Stomach (tissue), 9 donors: ENCODE results near the gene FSIP1. TPM values are rescaled to one million over a fixed set of nuclear protein-coding genes. Genes with fewer than 3 reads are reported as not detected.
A peak's percentile ranks its signal among the peaks of the same experiment; 100 is the strongest.

ENCODE experiments used
- DNase-seq, 2 donors: peaks; one replicate each; pipeline versions ENCODE4 v3.0.0 to v3.0.0-alpha.2; 2013 to 2019
- H3K27ac ChIP-seq, 5 donors: fragments of 200-600 bp in 4 of 5; sonication (generic) in 4 of 5; one replicate each; pipeline ENCODE4 v1.5.1; 2013 to 2019; ENCODE audit warnings: mild to moderate bottlenecking in 1 of 5, moderate library complexity in 1 of 5
- H3K27me3 ChIP-seq, 3 donors: fragments of 200-600 bp; sonication (generic); one replicate each; pipeline ENCODE4 v1.5.1; 2017 to 2019; ENCODE audit warnings: mixed run types in 1 of 3
- H3K36me3 ChIP-seq, 4 donors: fragments of 200-600 bp; sonication (generic); 1 replicate in 3 of 4; 2 replicates in 1 of 4; pipeline ENCODE4 v1.5.1; 2016 to 2019
- H3K4me1 ChIP-seq, 4 donors: fragments of 200-600 bp; sonication (generic); one replicate each; pipeline ENCODE4 v1.5.1; 2016 to 2019
- H3K4me3 ChIP-seq, 4 donors: fragments of 200-600 bp; sonication (generic) in 3 of 4; one replicate each; pipeline ENCODE4 v1.5.1; 2016 to 2019; ENCODE audit warnings: mild to moderate bottlenecking in 1 of 4
- H3K9me3 ChIP-seq, 4 donors: fragments of 200-600 bp; sonication (generic); one replicate each; pipeline ENCODE4 v1.5.1; 2016 to 2019
- CTCF ChIP-seq, 7 experiments: fragments of 450-650 bp in 4 of 7; fragments of 200-600 bp in 3 of 7; sonication (generic) in 3 of 7; IDR thresholded peaks; one replicate each; pipeline ENCODE4 v1.5.1; 2016 to 2019; ENCODE audit warnings: antibody characterized with exemption in 7 of 7, control low read depth in 2 of 7, mild to moderate bottlenecking in 1 of 7
- EP300 ChIP-seq: sonication (generic); formaldehyde crosslinking; IDR thresholded peaks from one replicate; pipeline ENCODE4 v1.6.1; 2017; ENCODE audit warnings: antibody characterized with exemption
- POLR2A ChIP-seq, 4 donors: fragments of 450-650 bp; IDR thresholded peaks; one replicate each; pipeline ENCODE4 v1.6.1; 2016; ENCODE audit warnings: antibody characterized with exemption in 4 of 4, control low read depth in 2 of 4, mild to moderate bottlenecking in 1 of 4, moderate library complexity in 1 of 4
- POLR2AphosphoS5 ChIP-seq, 3 donors: sonication (generic); formaldehyde crosslinking; IDR thresholded peaks; one replicate each; pipeline ENCODE4 v1.6.1; 2016; ENCODE audit warnings: antibody characterized with exemption in 3 of 3
- WGBS, 5 donors: extraction: QIAGEN DNeasy Blood & Tissue Kit in 3 of 5; methylation state at CpG; one replicate each; pipeline versions ENCODE4 v1.1.5 to v1.1.7; 2013 to 2018; 5-methylcytosine and 5-hydroxymethylcytosine counted together
- intact Hi-C: fragments of 100-400 bp; cut with DNase I; formaldehyde crosslinking; loops from one replicate; pipeline ENCODE4 v1.15.1; 2023; ENCODE audit warnings: low total_unique reads
- polyA plus RNA-seq, 3 donors: library from polyadenylated mRNA; stranded (reverse); fragments of 200-250 nt; gene quantifications; one replicate each; pipeline ENCODE4 v1.2.3, GENCODE V29; 2013
- total RNA-seq, 5 donors: library from RNA; depleted of rRNA; stranded (reverse); fragments of >200 nt; gene quantifications; one replicate each; pipeline versions ENCODE4 v1.1.0 to v1.2.3, GENCODE V29; 2014 to 2016
- donor health status: healthy with polysubstance abuse.
- donor health status: Bipolar disorder and iron deficiency.
- donor health status: healthy.

The FSIP1 gene
- total and polyA plus RNA-seq, 8 donors: 0.08 to 141 (median 0.66) TPM

- 1 to 15% (median 9%) methylated on average over 12 to 18 of the region's 18 CpGs for WGBS, 5 donors
- intact Hi-C loops: loop anchor here (5.0 kb wide), 2 partner anchors 404 to 764 kb away; no protein-coding TSS in a partner anchor
- H3K4me3 ChIP-seq: peak overlapping the region; percentile 54 to 76 (median 63)
These were observed 201.3 kb downstream of the FSIP1 start for GRCh38 chr15:39581242-39581792.

GRCh38 chr15:39580485-39581241 is 202.0 kb downstream of the FSIP1 start, which contains the start of gene THBS1:
THBS1 (plus strand) TSS chr15:39581079; CDS start chr15:39581858, 779 bp downstream.
- peaks cover 20 to 40% (median 37%) of the 10 kb centered on the region in 4 donors for H3K36me3 ChIP-seq
- intact Hi-C loops: loop anchor here (5.0 kb wide), 2 partner anchors 403 to 763 kb away; no protein-coding TSS in a partner anchor
- peaks cover 0 to 14% (median 4%) of the 10 kb centered on the region in 3 donors for H3K27me3 ChIP-seq
- H3K4me3 ChIP-seq: peak within 1 kb of the TSS; percentile 54 to 76 (median 63)
- TF ChIP-seq POLR2A (IDR thresholded peaks at IDR 0.05) (peak in 2 of 4 donors; percentile 26 to 57), EP300 (no peak), POLR2AphosphoS5 (IDR thresholded peaks at IDR 0.05) (peak; percentile 57 to 98 (median 98)), CTCF (IDR thresholded peaks at IDR 0.05) (peak in 1 of 7 experiments; percentile 35)
- peak within 1 kb of the TSS; percentile 77 to 96 (median 94) for H3K27ac ChIP-seq
- H3K9me3 ChIP-seq: no peaks in the 10 kb centered on the region
- WGBS, 5 donors: 0 to 4% (median 0%) methylated on average over 32 to 74 of the region's 74 CpGs
- H3K4me1 ChIP-seq: peaks cover 20 to 72% (median 55%) of the 10 kb centered on the region in 4 donors
- peak; percentile 70 to 96 for DNase-seq

More at GRCh38 chr15:39581242-39581792, 201.3 kb downstream of the FSIP1 start:
- Histone ChIP-seq H3K9me3 (no peaks in the 10 kb centered on the region), H3K27me3 (peaks cover 0 to 14% (median 4%) of the 10 kb centered on the region in 3 donors), H3K4me1 (peaks cover 20 to 79% (median 60%) of the 10 kb centered on the region in 4 donors), H3K27ac (peak overlapping the region; percentile 2 to 96 (median 94)), H3K36me3 (peaks cover 25 to 47% (median 43%) of the 10 kb centered on the region in 4 donors)
- DNase-seq: no peak
- TF ChIP-seq POLR2A (IDR thresholded peaks at IDR 0.05) (peak in 1 of 4 donors; percentile 2), CTCF (IDR thresholded peaks at IDR 0.05) (no peak), POLR2AphosphoS5 (IDR thresholded peaks at IDR 0.05) (no peak), EP300 (no peak)

GRCh38 chr15:39580117-39580484 is 202.5 kb downstream of the FSIP1 start:
- Histone ChIP-seq H3K36me3 (peaks cover 14 to 35% (median 31%) of the 10 kb centered on the region in 4 donors), H3K27me3 (peaks cover 0 to 14% (median 4%) of the 10 kb centered on the region in 3 donors), H3K4me1 (peaks cover 15 to 67% (median 49%) of the 10 kb centered on the region in 4 donors), H3K27ac (peak overlapping the region; percentile 77 to 96 (median 94)), H3K4me3 (peak overlapping the region; percentile 54 to 76 (median 63)), H3K9me3 (no peaks in the 10 kb centered on the region)
- 0% methylated on average over 18 to 29 of the region's 29 CpGs for WGBS, 5 donors
- peak; percentile 93 to 97 for DNase-seq
- intact Hi-C loops: loop anchor here (5.0 kb wide), 2 partner anchors 403 to 763 kb away; no protein-coding TSS in a partner anchor
- TF ChIP-seq EP300 (no peak), POLR2A (IDR thresholded peaks at IDR 0.05) (no peak), POLR2AphosphoS5 (IDR thresholded peaks at IDR 0.05) (peak in 1 of 3 donors; percentile 5), CTCF (IDR thresholded peaks at IDR 0.05) (peak in 5 of 7 experiments; percentile 70 to 99 (median 97))

- Histone ChIP-seq H3K36me3 (peaks cover 13 to 30% (median 26%) of the 10 kb centered on the region in 4 donors), H3K4me1 (peaks cover 13 to 62% (median 47%) of the 10 kb centered on the region in 4 donors), H3K27ac (peak overlapping the region; percentile 74 to 96 (median 94)), H3K9me3 (no peaks in the 10 kb centered on the region), H3K4me3 (peak overlapping the region; percentile 54 to 76 (median 63)), H3K27me3 (peaks cover 0 to 14% (median 4%) of the 10 kb centered on the region in 3 donors)
- peak; percentile 75 to 89 for DNase-seq
- intact Hi-C loops: loop anchor here (5.0 kb wide), 2 partner anchors 402 to 762 kb away; no protein-coding TSS in a partner anchor
- no peak for TF ChIP-seq CTCF (IDR thresholded peaks at IDR 0.05)
- TF ChIP-seq POLR2AphosphoS5 (IDR thresholded peaks at IDR 0.05): peak in 1 of 3 donors; percentile 64
- WGBS, 5 donors: 5 to 20% (median 7%) methylated on average over 18 of the region's 18 CpGs
These were observed 203.0 kb downstream of the FSIP1 start for GRCh38 chr15:39579487-39580116.
